HepG2 (cell line): ENCODE measurements around the gene TIMM10. TPM values are rescaled to one million over a fixed set of nuclear protein-coding genes. Genes with fewer than 3 reads are reported as not detected.

ENCODE experiments used
- ARID5B ChIP-seq: IDR thresholded peaks from 2 replicates; pipeline ENCODE4 v1.4.0; 2020; ENCODE audit warnings: mild to moderate bottlenecking, missing genetic modification reagents
- CAMTA2 ChIP-seq: sonication (generic); formaldehyde crosslinking; IDR thresholded peaks from 2 replicates; pipeline ENCODE4 v1.4.0; 2020; ENCODE audit warnings: mild to moderate bottlenecking, missing genetic modification reagents, borderline replicate concordance
- GFI1 ChIP-seq: sonication (generic); formaldehyde crosslinking; IDR thresholded peaks from 2 replicates; pipeline ENCODE4 v1.5.0; 2020; ENCODE audit warnings: missing genetic modification reagents, mild to moderate bottlenecking, borderline replicate concordance
- HES4 ChIP-seq: sonication (generic); formaldehyde crosslinking; IDR thresholded peaks from 2 replicates; pipeline ENCODE4 v1.9.0; 2021; ENCODE audit warnings: mild to moderate bottlenecking, missing genetic modification reagents, borderline replicate concordance
- HNRNPH1 ChIP-seq: fragments of 200-400 bp; formaldehyde crosslinking; optimal IDR thresholded peaks from 2 replicates; pipeline ENCODE3; 2017; ENCODE audit warnings: mild to moderate bottlenecking, low read depth, low read length
- HOMEZ ChIP-seq: IDR thresholded peaks from 2 replicates; pipeline ENCODE4 v1.6.1; 2016; ENCODE audit warnings: low read depth
- MYNN ChIP-seq: sonication (generic); formaldehyde crosslinking; IDR thresholded peaks from 2 replicates; pipeline ENCODE4 v1.4.0; 2020; ENCODE audit warnings: mild to moderate bottlenecking, low read depth, missing genetic modification reagents
- NFE2L1 ChIP-seq: sonication (generic); formaldehyde crosslinking; IDR thresholded peaks from 2 replicates; pipeline ENCODE4 v1.4.0; 2020; ENCODE audit warnings: missing genetic modification reagents, mild to moderate bottlenecking, borderline replicate concordance
- PRDM10 ChIP-seq: sonication (generic); formaldehyde crosslinking; IDR thresholded peaks from 2 replicates; pipeline ENCODE4 v1.4.0; 2020; ENCODE audit warnings: low read depth, missing genetic modification reagents
- SALL1 ChIP-seq: sonication (generic); formaldehyde crosslinking; IDR thresholded peaks from 2 replicates; pipeline ENCODE4 v1.8.0; 2022; ENCODE audit warnings: mild to moderate bottlenecking, missing genetic modification reagents
- SP1 ChIP-seq, 2 experiments: fragments of 450-650 bp in 1 of 2; sonication (generic) in 1 of 2; formaldehyde crosslinking in 1 of 2; IDR thresholded peaks; 2 replicates each; pipeline versions ENCODE4 v1.4.0 to v1.6.1; 2016 to 2020; ENCODE audit warnings: missing genetic modification reagents in 1 of 2
- UBTF ChIP-seq: sonication (generic); formaldehyde crosslinking; IDR thresholded peaks from 2 replicates; pipeline ENCODE4 v1.4.0; 2020; ENCODE audit warnings: mild to moderate bottlenecking, missing genetic modification reagents
- ZNF24 ChIP-seq: fragments of 450-650 bp; IDR thresholded peaks from 2 replicates; pipeline ENCODE4 v1.6.1; 2017; ENCODE audit warnings: antibody characterized with exemption, mild to moderate bottlenecking
- ZNF552 ChIP-seq: sonication (generic); formaldehyde crosslinking; IDR thresholded peaks from 2 replicates; pipeline ENCODE4 v1.9.0; 2022; ENCODE audit warnings: missing genetic modification reagents, mild to moderate bottlenecking, borderline replicate concordance
- polyA plus RNA-seq, 8 experiments: library from polyadenylated mRNA; depleted of rRNA in 3 of 8; stranded (reverse) in 7 of 8; unstranded in 1 of 8; fragments of >200 nt; fragmentation: Illumina TruSeq in 4 of 8; extraction: Trizol in 4 of 8; gene quantifications; 2 replicates each; pipeline versions ENCODE4 v1.2.1 to v1.2.3, GENCODE V29; 2011 to 2016; ENCODE audit warnings: low read depth in 4 of 8, missing spikeins in 1 of 8, mixed read lengths in 1 of 8; ENCODE audit not compliant: insufficient read depth in 1 of 8
- total RNA-seq, 5 experiments: library from RNA; depleted of rRNA; stranded (reverse); fragments of >200 nt; fragmentation: Illumina TruSeq; extraction: Trizol; gene quantifications; 2 replicates each; pipeline ENCODE4 v1.2.3, GENCODE V29; 2016; ENCODE audit warnings: low read depth in 1 of 5

The TIMM10 gene
- total and polyA plus RNA-seq, 2 of the 13 experiments (the other 11 are each of a cell fraction or from before 2014, with no cell fraction given), result 67.8 to 82.2 TPM

GRCh38 chr11:57567515-57568329 is 37.2 kb upstream of the TIMM10 start, which contains the start of gene UBE2L6 (continued):
- peak; percentile 79 for TF ChIP-seq UBTF (CRISPR knock-in tag)
- TF ChIP-seq CAMTA2 (CRISPR knock-in tag), result no peak
- TF ChIP-seq MYNN (CRISPR knock-in tag), result no peak
- TF ChIP-seq HOMEZ (CRISPR knock-in tag), result no peak
- TF ChIP-seq PRDM10 (CRISPR knock-in tag), result no peak
- no peak for TF ChIP-seq ZNF552 (CRISPR knock-in tag)
- no peak for TF ChIP-seq ZNF24
- TF ChIP-seq SP1 (IDR thresholded peaks at IDR 0.05), result no peak
- TF ChIP-seq SP1 (CRISPR knock-in tag; IDR thresholded peaks at IDR 0.05), result no peak
- TF ChIP-seq SALL1 (CRISPR knock-in tag), result peak; percentile 6; the same call in 1 of the 2 replicates
- TF ChIP-seq ARID5B (CRISPR knock-in tag), result peak; percentile 34; the same call in 1 of the 2 replicates
- no peak for TF ChIP-seq NFE2L1 (CRISPR knock-in tag)
- no peak for TF ChIP-seq GFI1
- no peak; the same call in 1 of the 2 replicates for TF ChIP-seq HES4
- no peak for TF ChIP-seq HNRNPH1
